Effector memory CD8-positive, alpha-beta T cell (primary cell): ENCODE results near the gene DNAJB13.
A peak's percentile ranks its signal among the peaks of the same experiment; 100 is the strongest.

ENCODE experiments used
- ATAC-seq: fragments of 150-1000 bp; cut with Tn5 transposase; replicated peaks from 2 replicates; pipeline ENCODE4 v1.10.0; 2021; ENCODE audit warnings: mild to moderate bottlenecking, moderate library complexity
- DNase-seq, 3 experiments: peaks; one replicate each; pipeline ENCODE4 v3.0.0; 2021
- H3K27ac Mint-ChIP-seq, 2 donors: one replicate each; pipeline ENCODE4 v1.8.0; 2022; ENCODE audit warnings: mild to moderate bottlenecking in 2 of 2, mixed read lengths in 2 of 2, moderate library complexity in 2 of 2
- H3K27me3 Mint-ChIP-seq, 2 donors: one replicate each; pipeline ENCODE4 v1.8.0; 2022; ENCODE audit warnings: mixed read lengths in 2 of 2
- H3K36me3 Mint-ChIP-seq: one replicate; pipeline ENCODE4 v1.8.0; 2022; ENCODE audit warnings: mild to moderate bottlenecking, moderate library complexity, mixed read lengths; ENCODE audit not compliant: insufficient read depth
- H3K4me1 Mint-ChIP-seq, 2 donors: one replicate each; pipeline ENCODE4 v1.8.0; 2022; ENCODE audit warnings: low read depth in 2 of 2, mixed read lengths in 2 of 2
- H3K4me3 Mint-ChIP-seq, 2 donors: one replicate each; pipeline ENCODE4 v1.8.0; 2022; ENCODE audit warnings: mild to moderate bottlenecking in 2 of 2, mixed read lengths in 2 of 2, moderate library complexity in 2 of 2
- H3K9me3 Mint-ChIP-seq, 2 donors: one replicate each; pipeline ENCODE4 v1.8.0; 2022; ENCODE audit warnings: mixed read lengths in 2 of 2

DNAJB13 gene

DNA sequence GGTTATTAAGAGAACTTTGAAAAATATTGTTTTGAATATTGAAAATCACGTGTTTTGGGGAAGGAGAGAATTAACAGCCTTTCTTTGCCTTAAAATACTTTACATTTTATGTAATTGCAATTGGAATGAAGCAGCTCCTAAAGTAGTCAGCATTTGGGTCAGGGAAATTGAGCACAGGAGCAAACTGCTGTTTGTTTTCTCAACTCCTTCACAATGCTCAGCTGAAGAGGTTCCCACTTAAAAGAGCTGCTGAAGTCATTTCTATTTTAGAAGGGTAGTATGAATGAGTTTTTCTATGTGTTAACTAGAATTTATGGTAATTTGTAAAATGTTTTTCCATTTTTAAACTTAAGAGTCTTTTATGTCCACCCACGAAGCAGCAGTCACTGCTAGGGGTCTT is 39.9 kb downstream of the DNAJB13 start:
- no peak for ATAC-seq
- Mint-ChIP-seq H3K27ac (no peak overlapping the region), H3K9me3 (no peaks in the 10 kb centered on the region), H3K27me3 (no peaks in the 10 kb centered on the region), H3K4me1 (peaks cover 10 to 16% of the 10 kb centered on the region in 2 donors), H3K4me3 (no peak overlapping the region), H3K36me3 (peaks cover 7% of the 10 kb centered on the region)
- DNase-seq, result no peak

GRCh38 chr11:73991471-73992006 is 40.7 kb downstream of the DNAJB13 start:
- Mint-ChIP-seq H3K9me3 (no peaks in the 10 kb centered on the region), H3K4me1 (peaks cover 15 to 19% of the 10 kb centered on the region in 2 donors), H3K27ac (peak overlapping the region in 1 of 2 donors; percentile 97), H3K4me3 (no peak overlapping the region), H3K36me3 (peaks cover 8% of the 10 kb centered on the region), H3K27me3 (no peaks in the 10 kb centered on the region)
- DNase-seq, result no peak
- ATAC-seq, result no peak

DNA sequence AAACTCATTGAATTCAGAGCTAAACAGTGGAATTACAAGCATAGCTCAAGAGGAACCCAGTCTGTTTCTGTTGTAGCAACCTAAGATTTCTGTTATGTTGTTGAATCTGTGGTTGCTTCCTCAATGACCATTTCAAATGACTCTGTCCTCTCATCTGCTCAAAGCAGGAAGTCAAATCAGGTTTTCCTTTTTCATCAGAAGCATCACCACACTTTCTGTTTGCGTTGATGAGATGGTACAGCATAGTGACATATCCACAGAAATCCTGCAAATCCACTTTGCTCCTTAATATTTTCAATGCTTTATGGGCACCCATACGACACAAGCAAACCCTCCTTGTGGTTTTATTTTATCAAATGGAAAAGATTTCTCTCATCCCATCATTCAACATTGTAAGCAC is 44.4 kb downstream of the DNAJB13 start:
- Mint-ChIP-seq H3K27me3 (no peaks in the 10 kb centered on the region), H3K27ac (peak overlapping the region; percentile 97 to 99), H3K36me3 (peaks cover 8% of the 10 kb centered on the region), H3K9me3 (no peaks in the 10 kb centered on the region), H3K4me1 (peaks cover 23 to 34% of the 10 kb centered on the region in 2 donors), H3K4me3 (peak overlapping the region; percentile 73 to 78)
- DNase-seq (peak in 2 of 3 experiments; percentile 47 to 48), ATAC-seq (peak; percentile 84)

- H3K27ac Mint-ChIP-seq, result peak overlapping the region; percentile 97 to 99
- peaks cover 8% of the 10 kb centered on the region for H3K36me3 Mint-ChIP-seq
- H3K4me3 Mint-ChIP-seq, result peak overlapping the region; percentile 73 to 78
- no peaks in the 10 kb centered on the region for H3K9me3 Mint-ChIP-seq
- H3K27me3 Mint-ChIP-seq, result no peaks in the 10 kb centered on the region
- peak in 1 of 3 experiments; percentile 59 for DNase-seq
- H3K4me1 Mint-ChIP-seq, result peaks cover 23 to 34% of the 10 kb centered on the region in 2 donors
- ATAC-seq, result peak; percentile 83
Measured at GRCh38 chr11:73995731-73996130, 44.9 kb downstream of the DNAJB13 start.

- H3K27ac Mint-ChIP-seq, result peak overlapping the region; percentile 97 to 99
- H3K9me3 Mint-ChIP-seq, result no peaks in the 10 kb centered on the region
- H3K27me3 Mint-ChIP-seq, result no peaks in the 10 kb centered on the region
- peaks cover 8% of the 10 kb centered on the region for H3K36me3 Mint-ChIP-seq
- H3K4me3 Mint-ChIP-seq, result peak overlapping the region; percentile 73 to 78
- peaks cover 25 to 34% of the 10 kb centered on the region in 2 donors for H3K4me1 Mint-ChIP-seq
- no peak for DNase-seq
- no peak for ATAC-seq
Measured at GRCh38 chr11:73996161-73996747, 45.4 kb downstream of the DNAJB13 start.

DNA sequence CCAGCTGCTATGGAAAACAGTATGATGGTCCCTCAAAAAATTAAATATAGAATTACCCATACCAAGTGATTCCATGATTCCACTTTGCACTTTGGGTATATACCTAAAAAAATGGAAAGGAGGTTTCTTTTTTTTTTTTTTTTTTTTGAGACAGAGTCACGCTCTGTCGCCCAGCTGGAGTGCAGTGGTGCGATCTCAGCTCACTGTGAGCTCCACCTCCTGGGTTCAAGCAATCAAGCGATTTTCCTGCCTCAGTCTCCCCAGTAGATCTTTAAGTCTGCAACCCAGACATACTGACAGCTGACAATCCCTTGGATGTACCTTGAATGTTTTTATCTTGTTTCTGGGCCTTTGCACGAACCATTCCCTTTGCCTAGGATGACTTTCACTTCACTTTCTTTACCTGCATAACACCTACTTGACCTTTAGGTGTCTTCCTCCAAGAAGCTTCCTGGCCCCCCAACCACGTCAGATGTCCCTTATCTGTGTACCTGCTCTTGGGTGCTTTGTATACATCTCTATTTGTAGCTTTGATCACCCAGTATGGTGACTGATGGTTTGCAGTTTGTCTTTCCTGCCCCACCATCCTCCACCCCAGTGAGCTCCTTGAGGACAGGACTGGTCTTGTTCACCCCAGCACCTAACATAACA is 46.4 kb downstream of the DNAJB13 start:
- H3K4me3 Mint-ChIP-seq, result peak overlapping the region in 1 of 2 donors; percentile 50
- peaks cover 33 to 37% of the 10 kb centered on the region in 2 donors for H3K4me1 Mint-ChIP-seq
- no peak for ATAC-seq
- H3K9me3 Mint-ChIP-seq, result no peaks in the 10 kb centered on the region
- no peaks in the 10 kb centered on the region for H3K27me3 Mint-ChIP-seq
- H3K27ac Mint-ChIP-seq, result peak overlapping the region; percentile 97 to 99
- peaks cover 8% of the 10 kb centered on the region for H3K36me3 Mint-ChIP-seq
- no peak for DNase-seq

DNA sequence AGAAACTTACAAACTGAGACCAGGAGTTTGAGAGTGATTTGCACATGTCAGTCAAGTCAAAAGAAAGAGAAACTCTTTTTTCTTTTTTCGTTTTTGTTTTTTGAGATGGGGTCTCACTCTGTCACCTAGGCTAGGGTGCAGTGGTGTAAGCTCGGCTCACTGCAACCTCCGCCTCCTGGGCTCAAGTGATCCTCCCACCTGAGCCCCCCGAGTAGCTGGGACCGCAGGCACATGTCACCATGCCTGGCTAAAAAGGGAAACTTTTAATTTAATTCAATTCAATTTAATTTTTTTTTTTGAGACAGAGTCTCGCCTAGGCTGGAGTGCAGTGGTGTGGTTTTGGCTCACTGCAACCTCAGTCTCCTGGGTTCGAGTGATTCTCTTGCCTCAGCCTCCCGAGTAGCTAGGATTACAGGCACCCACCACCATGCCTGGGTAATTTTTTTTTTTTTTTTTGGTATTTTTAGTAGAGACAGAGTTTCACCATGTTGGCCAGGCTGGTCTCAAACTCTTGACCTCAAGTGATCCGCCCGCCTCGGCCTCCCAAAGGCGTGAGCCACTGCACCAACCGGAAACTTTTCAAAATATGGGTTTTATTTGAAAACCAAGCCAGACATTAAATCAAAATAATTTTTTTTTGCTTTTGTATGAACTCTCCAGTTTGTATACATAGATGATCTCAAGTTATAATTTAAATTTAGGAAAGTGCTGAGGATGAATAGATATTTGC is 48.2 kb downstream of the DNAJB13 start:
- Mint-ChIP-seq H3K27me3 (no peaks in the 10 kb centered on the region), H3K27ac (peak overlapping the region in 1 of 2 donors; percentile 42), H3K9me3 (no peaks in the 10 kb centered on the region), H3K4me1 (peaks cover 34 to 42% of the 10 kb centered on the region in 2 donors), H3K4me3 (no peak overlapping the region), H3K36me3 (peaks cover 8% of the 10 kb centered on the region)
- DNase-seq (no peak), ATAC-seq (no peak)

DNA sequence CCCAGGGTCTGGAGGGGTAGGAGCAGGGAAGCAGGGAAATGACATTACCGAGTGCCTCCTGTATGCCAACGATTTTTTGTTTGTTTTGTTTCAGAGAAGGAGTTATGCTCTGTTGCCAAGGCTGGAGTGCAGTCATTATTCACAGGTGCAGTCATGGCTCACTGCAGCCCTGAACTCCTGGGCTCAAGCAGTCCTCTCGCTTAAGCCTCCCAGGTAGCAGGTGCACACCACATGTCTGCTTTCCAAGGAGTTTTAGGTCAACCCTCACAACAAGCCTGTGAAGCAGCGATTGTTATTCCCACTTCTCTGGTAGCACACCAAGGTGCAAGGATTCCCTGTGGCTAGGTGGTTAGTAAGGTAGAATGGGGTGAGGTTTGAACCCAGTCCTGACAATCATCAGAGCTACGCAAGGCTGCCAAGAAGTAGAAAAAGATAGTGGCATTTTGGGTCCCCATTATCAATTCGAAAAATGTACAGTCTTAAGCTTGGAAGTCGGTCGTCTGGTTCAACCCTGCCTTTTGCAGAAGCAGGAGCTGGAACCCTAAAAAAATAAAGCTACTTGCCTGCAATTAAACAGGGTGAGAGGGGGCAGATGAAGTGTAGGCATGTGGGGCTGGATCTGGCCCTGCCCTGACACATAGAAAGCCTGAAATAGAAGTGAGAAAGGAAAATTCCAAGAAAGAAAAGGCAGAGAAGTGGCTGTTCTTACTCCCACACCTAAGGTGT is 48.9 kb downstream of the DNAJB13 start:
- Mint-ChIP-seq H3K4me1 (peaks cover 32 to 48% of the 10 kb centered on the region in 2 donors), H3K27me3 (no peaks in the 10 kb centered on the region), H3K9me3 (no peaks in the 10 kb centered on the region), H3K27ac (peak overlapping the region in 1 of 2 donors; percentile 42), H3K36me3 (peaks cover 8% of the 10 kb centered on the region), H3K4me3 (no peak overlapping the region)
- ATAC-seq (no peak), DNase-seq (no peak)

- Mint-ChIP-seq H3K27ac (peak overlapping the region in 1 of 2 donors; percentile 82), H3K4me1 (peaks cover 31 to 50% of the 10 kb centered on the region in 2 donors), H3K27me3 (no peaks in the 10 kb centered on the region), H3K4me3 (no peak overlapping the region), H3K9me3 (no peaks in the 10 kb centered on the region), H3K36me3 (peaks cover 8% of the 10 kb centered on the region)
- DNase-seq (no peak), ATAC-seq (no peak)
Measured at GRCh38 chr11:74000307-74001133, 49.7 kb downstream of the DNAJB13 start.

- no peaks in the 10 kb centered on the region for H3K27me3 Mint-ChIP-seq
- H3K27ac Mint-ChIP-seq, result peak overlapping the region; percentile 82 to 88
- peak; percentile 11 for ATAC-seq
- no peaks in the 10 kb centered on the region for H3K9me3 Mint-ChIP-seq
- peaks cover 4% of the 10 kb centered on the region for H3K36me3 Mint-ChIP-seq
- no peak for DNase-seq
- H3K4me1 Mint-ChIP-seq, result peaks cover 37 to 56% of the 10 kb centered on the region in 2 donors
- peak overlapping the region; percentile 37 to 48 for H3K4me3 Mint-ChIP-seq
Measured at GRCh38 chr11:74001822-74002286, 51.0 kb downstream of the DNAJB13 start.

DNA sequence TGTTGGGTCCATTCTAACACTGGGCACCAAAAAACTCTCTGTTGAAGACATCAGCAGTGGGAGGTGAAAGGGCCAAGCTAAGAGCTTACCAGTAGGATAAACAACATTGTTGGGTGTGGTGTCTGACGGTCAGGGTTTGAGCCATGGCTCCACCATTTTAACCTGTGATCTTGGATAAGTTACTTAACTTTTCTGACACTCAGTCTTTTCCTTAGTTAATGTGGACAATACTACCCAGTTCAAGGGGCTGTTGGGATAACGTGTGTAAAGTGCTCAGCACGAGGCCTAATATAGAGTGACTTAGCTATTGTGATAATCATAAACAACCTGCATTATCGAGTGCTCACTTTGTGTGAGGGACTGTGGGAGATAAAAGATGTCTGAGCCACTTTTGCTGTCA is 52.0 kb downstream of the DNAJB13 start:
- Mint-ChIP-seq H3K27me3 (no peaks in the 10 kb centered on the region), H3K27ac (peak overlapping the region in 1 of 2 donors; percentile 92), H3K9me3 (no peaks in the 10 kb centered on the region), H3K4me3 (no peak overlapping the region), H3K4me1 (peaks cover 29 to 55% of the 10 kb centered on the region in 2 donors), H3K36me3 (peaks cover 4% of the 10 kb centered on the region)
- ATAC-seq (no peak), DNase-seq (no peak)

- Mint-ChIP-seq H3K27me3 (no peaks in the 10 kb centered on the region), H3K9me3 (no peaks in the 10 kb centered on the region), H3K36me3 (peaks cover 4% of the 10 kb centered on the region), H3K27ac (peak overlapping the region; percentile 89 to 92), H3K4me3 (peak overlapping the region in 1 of 2 donors; percentile 12), H3K4me1 (peaks cover 37 to 65% of the 10 kb centered on the region in 2 donors)
- ATAC-seq, result no peak
- no peak for DNase-seq
Measured at GRCh38 chr11:74004046-74004695, 53.3 kb downstream of the DNAJB13 start.
